ENCODE data around the gene OSER1.

OSER1 gene

DNA sequence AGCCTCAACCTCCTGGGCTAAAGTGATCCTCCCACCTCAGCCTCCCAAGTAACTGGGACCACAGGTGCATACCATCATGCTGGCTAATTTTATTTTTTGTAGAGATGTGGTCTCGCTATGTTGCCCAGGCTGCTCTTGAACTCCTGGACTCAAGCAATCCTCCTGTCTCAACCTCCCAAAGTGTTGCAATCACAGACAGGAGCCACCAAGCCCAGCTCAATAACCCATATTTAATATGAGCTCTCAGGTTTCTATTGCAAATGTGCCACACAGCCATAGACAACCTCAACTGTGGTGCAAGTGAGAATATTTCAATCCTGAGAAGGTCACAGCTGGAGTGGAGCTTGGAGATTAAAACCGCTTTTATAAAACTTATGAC, 38.0 kb downstream of the OSER1 start:
- DNase-seq: no peak

DNA sequence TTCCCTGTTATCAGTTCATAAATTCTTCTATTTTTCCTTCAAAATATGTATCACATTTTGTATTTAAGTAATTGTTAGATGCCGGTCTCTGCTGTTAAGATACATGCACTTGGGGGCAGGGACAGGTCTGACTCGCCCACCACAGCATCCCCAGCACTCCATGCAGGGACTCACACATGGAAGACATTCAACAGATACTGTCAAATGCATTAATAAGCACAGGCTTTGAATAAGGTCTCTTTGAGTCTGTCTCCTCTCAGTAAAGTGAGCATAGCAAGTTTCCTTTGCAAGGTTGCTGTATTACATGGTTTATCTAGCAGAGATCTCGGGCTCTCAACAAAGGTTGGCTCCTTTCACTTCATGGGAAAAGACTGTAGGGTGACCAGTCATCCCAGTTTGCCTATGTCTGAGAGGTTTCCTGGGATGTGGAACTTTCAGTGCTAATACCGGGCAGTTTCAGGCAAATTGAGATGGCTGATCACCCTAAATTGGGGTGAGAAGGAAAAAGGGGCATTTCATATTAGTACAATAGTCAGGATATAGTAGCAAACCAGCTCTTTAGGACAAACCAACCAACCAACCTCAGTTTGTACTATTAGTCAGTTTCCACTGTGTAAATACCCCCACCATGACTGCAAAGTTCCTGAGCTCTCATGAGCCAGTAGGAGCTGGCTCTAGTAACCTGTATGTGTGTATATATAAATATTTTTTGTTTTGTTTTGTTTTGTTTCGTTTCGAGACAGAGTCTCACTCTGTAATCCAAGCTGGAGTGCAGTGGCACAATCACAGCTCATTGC, 38.6 kb downstream of the OSER1 start:
- DNase-seq: no peak

DNA sequence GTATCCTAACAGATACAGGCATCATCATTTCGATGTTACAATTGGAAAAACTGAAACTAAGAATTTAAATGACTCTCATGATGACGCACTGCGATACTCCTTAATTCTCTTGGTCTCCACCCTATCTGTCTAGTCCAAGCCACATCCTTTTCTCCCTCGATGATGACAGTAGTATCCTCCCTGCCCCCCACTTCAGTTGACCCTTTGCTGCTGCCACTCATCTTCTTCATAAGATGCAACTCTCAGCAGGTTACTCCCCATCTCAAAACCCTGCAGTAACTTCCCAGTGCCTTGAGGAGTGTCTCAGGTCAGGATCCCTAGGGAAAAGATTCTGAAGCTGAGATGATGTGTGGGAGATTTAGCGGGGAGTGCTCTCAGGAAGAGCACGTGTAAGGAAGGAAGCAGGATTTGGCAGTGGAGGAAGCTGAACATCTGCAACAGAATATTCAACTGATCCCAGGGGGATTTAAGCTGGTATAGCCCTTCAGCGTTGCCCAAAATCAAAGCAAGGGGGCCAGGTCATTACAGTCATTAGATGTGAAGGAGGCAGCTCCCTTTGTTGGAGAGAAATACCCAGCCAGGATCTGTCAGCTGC, 39.7 kb downstream of the OSER1 start:
- DNase-seq: no peak

DNA sequence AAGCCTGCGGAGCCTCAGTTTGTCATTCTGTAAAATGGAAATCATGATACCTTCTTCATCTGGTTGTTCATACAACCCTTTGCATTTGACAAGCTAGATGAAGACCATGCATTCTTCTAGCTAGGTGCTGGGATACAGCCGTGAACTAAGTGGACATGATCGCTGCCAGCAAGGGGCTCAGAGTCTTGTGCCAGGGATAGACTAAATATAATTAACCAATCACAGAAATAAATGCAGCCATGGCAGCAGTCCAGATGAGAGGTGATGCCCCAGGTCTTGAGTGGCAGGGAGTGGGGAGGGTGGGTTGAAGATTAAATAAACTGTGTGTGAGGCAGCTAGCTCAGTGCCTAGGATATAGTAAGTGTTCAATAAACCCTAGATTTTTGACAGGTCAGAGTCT, 42.8 kb downstream of the OSER1 start:
- DNase-seq: no peak

DNA sequence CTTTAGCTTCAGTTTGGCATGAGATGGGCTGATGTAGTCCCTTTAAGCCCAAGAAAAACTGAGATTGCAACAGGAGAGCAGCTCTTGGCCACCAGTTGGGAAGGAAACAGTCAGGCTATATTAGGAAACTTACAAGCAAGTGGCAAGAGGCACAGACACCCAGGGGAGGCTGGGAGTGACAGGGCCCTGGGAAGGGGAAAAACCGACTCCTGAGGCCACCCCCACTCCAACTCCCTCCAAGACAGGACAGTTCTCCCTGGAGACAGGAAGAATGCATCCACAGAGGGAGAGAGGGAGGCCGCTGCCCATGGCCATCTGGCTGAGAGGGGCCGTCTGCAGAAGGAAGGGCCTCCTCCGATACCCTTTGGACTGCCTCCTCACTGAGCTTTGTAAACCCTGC, 44.1 kb downstream of the OSER1 start:
- DNase-seq: no peak

DNA sequence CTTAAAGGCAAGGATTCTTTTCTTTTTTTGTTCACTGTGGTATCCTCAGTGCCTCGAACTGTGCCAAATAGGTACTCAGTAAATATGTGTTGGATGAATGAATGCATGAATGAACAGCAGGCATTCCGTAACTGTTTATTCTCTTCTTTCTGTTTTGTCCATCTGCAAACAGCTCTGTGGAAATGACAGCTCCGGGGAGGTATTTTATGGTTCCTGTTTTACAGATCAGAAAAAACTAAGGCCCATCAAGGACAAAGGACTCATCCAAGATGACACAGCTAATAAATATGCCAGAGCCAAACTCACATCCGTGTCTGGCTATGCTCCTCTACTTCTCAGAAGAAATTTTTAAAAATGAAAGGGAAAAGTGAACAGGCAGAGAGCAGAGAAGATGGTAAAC, 44.6 kb downstream of the OSER1 start:
- no peak for DNase-seq

DNA sequence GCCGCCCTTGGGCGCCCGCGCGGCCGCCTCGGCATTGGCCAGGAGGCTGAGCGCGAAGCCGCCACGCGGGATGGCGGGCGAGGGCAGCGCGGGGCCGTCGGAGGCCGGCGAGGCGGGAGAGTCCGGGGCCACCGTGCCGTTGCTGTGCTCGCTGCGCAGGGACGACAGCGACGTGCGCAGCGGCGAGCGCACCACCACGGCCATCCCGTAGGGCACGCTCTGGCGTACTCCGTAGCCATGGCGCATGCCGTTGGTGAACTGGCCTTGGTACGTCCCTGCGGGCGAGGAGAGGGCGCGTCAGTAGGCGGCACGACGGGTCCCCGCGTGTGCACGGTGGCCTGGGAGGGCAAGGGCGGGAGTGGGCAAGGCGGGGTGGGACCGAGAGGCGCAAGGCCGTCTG, 50.4 kb downstream of the OSER1 start:
- no peak for DNase-seq

DNA sequence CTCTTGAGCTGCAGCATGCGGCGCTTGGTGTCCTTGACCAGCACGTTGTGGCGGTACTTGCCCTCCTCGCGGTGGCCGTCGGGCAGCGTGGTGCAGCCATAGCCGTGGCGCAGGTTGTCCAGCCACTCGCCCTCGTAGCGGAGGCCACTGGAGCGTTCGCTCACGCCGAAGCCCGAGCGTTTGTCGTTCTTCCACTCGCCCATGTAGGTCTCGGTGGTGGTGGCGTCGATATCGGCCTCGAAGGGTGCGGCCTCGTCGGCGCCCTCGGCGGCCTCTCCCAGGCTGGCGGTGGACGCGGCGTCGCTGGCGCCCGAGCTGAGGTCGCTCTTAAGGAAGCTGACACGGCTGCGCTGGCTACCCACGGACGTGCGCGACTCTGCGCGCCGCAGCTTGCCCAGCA, 50.9 kb downstream of the OSER1 start:
- no peak for DNase-seq

DNA sequence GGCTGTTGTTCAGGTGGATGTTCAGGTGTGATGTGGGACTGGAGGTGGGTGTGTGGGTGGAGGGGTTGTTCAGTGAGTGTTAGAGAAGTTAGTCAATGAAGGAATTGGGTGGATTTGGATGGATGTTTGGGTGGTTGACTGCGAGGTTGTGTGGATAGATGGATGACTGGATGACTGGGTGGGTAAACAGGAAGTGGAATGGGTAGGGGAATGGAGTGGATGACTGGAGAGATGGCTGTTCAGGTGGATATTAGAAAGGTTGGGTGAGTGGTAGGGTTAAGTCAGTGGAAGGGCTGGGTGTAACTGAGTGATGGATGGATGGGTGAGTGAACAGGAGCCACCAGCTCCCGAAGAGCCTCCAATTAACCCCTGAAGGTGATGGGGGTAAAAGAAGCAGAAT, 51.4 kb downstream of the OSER1 start:
- DNase-seq: no peak

DNA sequence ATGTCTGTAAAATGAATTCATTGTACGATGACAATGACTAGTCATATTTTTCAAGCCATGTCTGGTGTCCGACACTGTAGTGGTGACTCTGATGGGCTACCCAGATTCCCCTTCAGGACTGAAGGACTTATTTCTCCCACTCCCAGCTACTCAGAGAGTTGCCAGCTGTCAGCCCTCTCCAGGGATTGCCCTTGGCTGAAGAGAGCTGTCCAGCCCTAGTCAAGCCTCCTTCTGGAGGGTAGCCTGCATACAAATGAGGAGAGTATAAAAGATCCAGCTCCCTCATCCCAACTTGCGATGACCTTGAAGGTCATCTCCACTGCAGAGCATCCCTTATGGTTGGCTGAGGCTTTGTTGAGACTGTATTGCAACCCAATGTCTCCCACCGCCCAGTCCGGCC, 53.5 kb downstream of the OSER1 start:
- DNase-seq: no peak

DNA sequence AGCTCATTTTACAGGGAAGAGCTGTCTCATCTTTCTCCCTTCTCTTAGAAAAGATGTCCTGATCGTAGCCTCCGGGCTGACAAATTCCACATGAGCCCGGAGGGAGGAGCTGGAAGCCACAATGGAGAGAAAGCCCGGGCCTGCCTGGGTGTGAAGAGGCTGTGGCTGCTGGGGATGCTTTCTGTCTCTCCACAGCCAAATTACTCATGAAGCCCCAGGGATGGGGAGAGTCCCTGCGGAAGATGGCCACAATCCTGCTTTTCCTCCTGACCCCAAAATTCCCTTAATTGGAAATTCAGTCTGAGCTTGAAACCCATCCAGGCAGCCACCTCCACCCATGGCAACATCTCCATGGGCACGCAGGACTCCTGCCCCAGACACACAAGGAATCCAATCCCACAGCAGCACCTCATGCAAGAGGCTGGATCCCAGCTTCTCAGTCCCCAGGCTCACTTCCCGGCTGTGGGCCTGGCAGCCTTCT, 56.0 kb downstream of the OSER1 start:
- no peak for DNase-seq

DNA sequence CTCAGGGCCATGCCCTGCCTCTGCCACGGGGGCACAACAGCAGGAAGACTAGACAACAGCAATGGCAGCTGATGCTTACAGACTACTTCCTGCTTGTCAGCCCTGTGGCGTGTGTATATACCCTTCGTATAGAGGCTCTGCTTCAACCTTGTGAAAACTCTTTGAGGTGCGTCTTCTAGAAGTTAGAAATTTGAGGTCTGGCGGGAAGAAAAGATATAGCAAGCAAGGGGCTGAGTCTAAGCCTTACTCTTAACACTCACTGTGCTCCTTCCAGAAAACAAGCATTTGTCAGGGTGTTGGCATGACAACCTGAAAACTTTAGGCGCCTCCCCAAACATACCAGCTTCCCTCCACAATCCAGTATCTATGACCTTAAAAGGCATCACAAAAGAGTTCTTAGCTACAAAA, 56.9 kb downstream of the OSER1 start:
- DNase-seq: no peak

DNA sequence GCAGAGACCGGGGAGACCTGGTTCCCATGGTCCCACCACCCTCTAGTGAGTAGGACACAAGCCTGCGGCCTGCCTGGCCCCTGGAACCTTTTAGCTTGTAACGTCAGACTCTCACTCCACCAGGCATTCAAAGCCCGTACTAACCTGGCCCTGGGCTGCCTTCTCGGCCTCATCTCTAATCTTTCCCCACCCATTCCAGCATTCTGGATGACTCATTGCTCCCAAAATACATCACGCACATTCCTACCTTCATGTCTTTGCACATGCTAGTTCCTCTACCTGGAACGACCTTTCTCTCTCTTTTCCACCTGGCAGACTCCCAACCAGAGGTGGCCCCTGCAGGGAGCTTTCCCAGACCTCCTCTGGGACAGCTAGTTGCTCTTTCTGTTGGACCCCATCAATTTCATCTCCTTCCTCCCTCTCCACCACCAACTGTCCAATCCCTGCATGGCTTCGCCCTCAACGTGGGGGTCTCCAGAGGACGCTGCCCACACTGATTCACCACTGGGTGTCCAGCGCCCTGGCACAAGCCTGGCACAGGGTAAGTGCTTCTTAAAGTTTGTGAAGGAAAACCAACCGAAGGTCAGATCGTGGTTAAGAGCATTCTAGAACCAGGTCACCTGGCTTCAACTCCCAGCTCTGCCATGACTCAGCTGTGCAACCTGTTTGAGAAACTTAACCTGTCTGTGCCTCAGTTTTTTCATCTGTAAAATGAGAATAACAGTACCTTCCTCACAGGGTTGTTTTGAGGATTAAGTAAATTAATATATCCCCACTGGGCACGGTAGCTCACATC, 58.8 kb downstream of the OSER1 start:
- DNase-seq: no peak

DNA sequence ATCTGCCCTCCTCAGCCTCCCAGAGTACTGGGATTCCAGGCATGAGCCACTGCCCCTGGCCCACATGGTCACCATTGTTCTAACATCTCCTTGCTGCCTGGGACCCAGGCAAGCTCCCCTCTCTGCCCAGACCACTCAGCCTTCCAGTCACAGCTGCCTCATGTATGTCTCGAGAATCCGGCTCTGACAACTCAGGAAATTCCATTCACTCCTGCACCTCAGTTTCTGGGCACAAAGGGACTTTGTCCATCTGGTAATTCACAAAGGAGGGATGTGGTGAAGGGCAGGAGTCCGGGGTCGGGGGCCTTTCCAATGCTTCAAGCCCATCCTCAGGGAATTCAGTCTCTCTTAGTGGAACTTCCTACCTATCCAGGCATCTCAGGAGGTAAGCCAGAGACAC, 64.3 kb downstream of the OSER1 start:
- DNase-seq: no peak

All from NCI-H1092 treated with DMSO at 0.1 percent for 48 hours (cell line).